Activated naive CD8-positive, alpha-beta T cell treated with anti-CD3 and anti-CD28 coated beads, Interleukin-2, amount 10 ng/mL, durations not matched to agents 7 days and 5 days (primary cell): ENCODE data around the gene MTIF3. TPM values are rescaled to one million over a fixed set of nuclear protein-coding genes. Genes with fewer than 3 reads are reported as not detected.

Experiments used
- ATAC-seq: fragments of 150-1000 bp; cut with Tn5 transposase; one replicate; pipeline ENCODE4 v1.10.0; 2021; ENCODE audit warnings: low read depth, moderate library complexity
- POLR2A ChIA-PET: fragments of 350-600 bp; sonication (Branson Sonifier 250); formaldehyde crosslinking; loops from one replicate; lab custom pipeline; 2021; ENCODE audit warnings: antibody characterized with exemption; lab: Charles Lee
- DNase-seq: peaks from one replicate; pipeline ENCODE4 v3.0.0; 2021
- H3K27ac Mint-ChIP-seq: one replicate; pipeline ENCODE4 v1.8.0; 2022; ENCODE audit warnings: mild to moderate bottlenecking, mixed read lengths
- H3K27me3 Mint-ChIP-seq: one replicate; pipeline ENCODE4 v1.8.0; 2022; ENCODE audit warnings: mild to moderate bottlenecking, moderate library complexity, mixed read lengths
- H3K36me3 Mint-ChIP-seq: one replicate; pipeline ENCODE4 v1.8.0; 2021; ENCODE audit warnings: mild to moderate bottlenecking, mixed read lengths
- H3K4me1 Mint-ChIP-seq: one replicate; pipeline ENCODE4 v1.8.0; 2021; ENCODE audit warnings: mixed read lengths
- H3K4me3 Mint-ChIP-seq: one replicate; pipeline ENCODE4 v1.8.0; 2022; ENCODE audit warnings: mild to moderate bottlenecking, moderate library complexity, mixed read lengths
- H3K9me3 Mint-ChIP-seq: one replicate; pipeline ENCODE4 v1.8.0; 2021; ENCODE audit warnings: mixed read lengths
- total RNA-seq, 2 experiments: library from RNA; stranded (reverse); gene quantifications; one replicate each; pipeline ENCODE4 v1.2.3, GENCODE V29; 2021

The MTIF3 gene
- total RNA-seq, 2 experiments from 2014 or later = 51.5 to 60.4 TPM

GRCh38 chr13:27474751-27475268 is 24.4 kb upstream of the MTIF3 start:
- Mint-ChIP-seq H3K27ac (no peak overlapping the region), H3K9me3 (no peaks in the 10 kb centered on the region), H3K4me1 (peaks cover 20% of the 10 kb centered on the region), H3K4me3 (no peak overlapping the region), H3K36me3 (no peaks in the 10 kb centered on the region), H3K27me3 (peaks cover 2% of the 10 kb centered on the region)
- DNase-seq (no peak), ATAC-seq (no peak)
- POLR2A ChIA-PET = no interaction called here

- Mint-ChIP-seq H3K27me3 (peaks cover 2% of the 10 kb centered on the region), H3K4me1 (peaks cover 17% of the 10 kb centered on the region), H3K4me3 (peak overlapping the region; percentile 25), H3K9me3 (no peaks in the 10 kb centered on the region), H3K27ac (no peak overlapping the region), H3K36me3 (peaks cover 1% of the 10 kb centered on the region)
- POLR2A ChIA-PET = interaction anchor here (1.4 kb wide), 1 partner anchor 23 kb away, joined by 3 read pairs; the partner anchor contains the start of gene MTIF3
- ATAC-seq (peak; percentile 87), DNase-seq (no peak)
Measured at GRCh38 chr13:27472941-27473340, 22.6 kb upstream of the MTIF3 start.

- DNase-seq = no peak
- ATAC-seq = peak; percentile 8
- H3K27ac Mint-ChIP-seq = no peak overlapping the region
- H3K9me3 Mint-ChIP-seq = no peaks in the 10 kb centered on the region
- peaks cover 2% of the 10 kb centered on the region for H3K27me3 Mint-ChIP-seq
- no peak overlapping the region for H3K4me3 Mint-ChIP-seq
- peaks cover 14% of the 10 kb centered on the region for H3K4me1 Mint-ChIP-seq
- POLR2A ChIA-PET = no interaction called here
- peaks cover 1% of the 10 kb centered on the region for H3K36me3 Mint-ChIP-seq
Measured at GRCh38 chr13:27472441-27472840, 22.1 kb upstream of the MTIF3 start.

GRCh38 chr13:27470075-27470820 is 19.9 kb upstream of the MTIF3 start:
- POLR2A ChIA-PET = no interaction called here
- H3K4me1 Mint-ChIP-seq = peaks cover 15% of the 10 kb centered on the region
- H3K27me3 Mint-ChIP-seq = peaks cover 2% of the 10 kb centered on the region
- ATAC-seq = no peak
- no peak overlapping the region for H3K4me3 Mint-ChIP-seq
- H3K36me3 Mint-ChIP-seq = peaks cover 1% of the 10 kb centered on the region
- no peak overlapping the region for H3K27ac Mint-ChIP-seq
- no peaks in the 10 kb centered on the region for H3K9me3 Mint-ChIP-seq
- DNase-seq = no peak

- Mint-ChIP-seq H3K27ac (no peak overlapping the region), H3K9me3 (no peaks in the 10 kb centered on the region), H3K4me1 (peaks cover 2% of the 10 kb centered on the region), H3K27me3 (peaks cover 2% of the 10 kb centered on the region), H3K4me3 (no peak overlapping the region), H3K36me3 (peaks cover 1% of the 10 kb centered on the region)
- DNase-seq (no peak), ATAC-seq (no peak)
- POLR2A ChIA-PET = no interaction called here
Measured at GRCh38 chr13:27466513-27466912, 16.1 kb upstream of the MTIF3 start.

GRCh38 chr13:27465611-27466010 is 15.2 kb upstream of the MTIF3 start:
- no peaks in the 10 kb centered on the region for H3K9me3 Mint-ChIP-seq
- POLR2A ChIA-PET = no interaction called here
- no peak for DNase-seq
- no peak overlapping the region for H3K27ac Mint-ChIP-seq
- peaks cover 2% of the 10 kb centered on the region for H3K27me3 Mint-ChIP-seq
- peaks cover 1% of the 10 kb centered on the region for H3K36me3 Mint-ChIP-seq
- no peak overlapping the region for H3K4me3 Mint-ChIP-seq
- no peak for ATAC-seq
- H3K4me1 Mint-ChIP-seq = peaks cover 2% of the 10 kb centered on the region

- peak; percentile 42 for ATAC-seq
- Mint-ChIP-seq H3K9me3 (no peaks in the 10 kb centered on the region), H3K4me1 (peaks cover 2% of the 10 kb centered on the region), H3K27me3 (peaks cover 5% of the 10 kb centered on the region), H3K4me3 (no peak overlapping the region), H3K27ac (no peak overlapping the region), H3K36me3 (no peaks in the 10 kb centered on the region)
- DNase-seq = no peak
- POLR2A ChIA-PET = interaction anchor here (2.5 kb wide), 1 partner anchor 13 kb away, joined by 7 read pairs; the partner anchor contains the start of gene MTIF3
Measured at GRCh38 chr13:27463500-27463899, 13.1 kb upstream of the MTIF3 start.

- peaks cover 5% of the 10 kb centered on the region for H3K27me3 Mint-ChIP-seq
- no peak overlapping the region for H3K27ac Mint-ChIP-seq
- H3K36me3 Mint-ChIP-seq = no peaks in the 10 kb centered on the region
- DNase-seq = no peak
- H3K9me3 Mint-ChIP-seq = no peaks in the 10 kb centered on the region
- H3K4me3 Mint-ChIP-seq = no peak overlapping the region
- peaks cover 2% of the 10 kb centered on the region for H3K4me1 Mint-ChIP-seq
- ATAC-seq = no peak
- POLR2A ChIA-PET = interaction anchor here (2.5 kb wide), 1 partner anchor 12 kb away, joined by 7 read pairs; the partner anchor contains the start of gene MTIF3
Measured at GRCh38 chr13:27461940-27462584, 11.7 kb upstream of the MTIF3 start.

- Mint-ChIP-seq H3K36me3 (no peaks in the 10 kb centered on the region), H3K27ac (peak overlapping the region; percentile 97), H3K4me1 (peaks cover 19% of the 10 kb centered on the region), H3K27me3 (peaks cover 5% of the 10 kb centered on the region), H3K4me3 (peak overlapping the region; percentile 92), H3K9me3 (no peaks in the 10 kb centered on the region)
- POLR2A ChIA-PET = interaction anchor here (0.6 to 3.9 kb wide), 6 partner anchors 9 to 411 kb away, joined by 3 to 35 read pairs (median 6); partner anchors contain the start of genes GTF3A and LNX2
- DNase-seq (peak; percentile 41), ATAC-seq (peak; percentile 47)
Measured at GRCh38 chr13:27455331-27455855, 5.0 kb upstream of the MTIF3 start.

GRCh38 chr13:27450921-27451471 is 632 bp upstream of the MTIF3 start:
- DNase-seq = peak; percentile 61
- ATAC-seq = no peak
- Mint-ChIP-seq H3K27ac (peak overlapping the region; percentile 95), H3K27me3 (peaks cover 2% of the 10 kb centered on the region), H3K4me1 (peaks cover 44% of the 10 kb centered on the region), H3K4me3 (peak overlapping the region; percentile 94), H3K9me3 (no peaks in the 10 kb centered on the region), H3K36me3 (no peaks in the 10 kb centered on the region)
- POLR2A ChIA-PET = interaction anchor here (1.4 to 6.7 kb wide), 3 partner anchors 22 to 169 kb away, joined by 3 to 130 read pairs (median 24); partner anchors contain the start of genes GTF3A and LNX2

- DNase-seq (no peak), ATAC-seq (no peak)
- Mint-ChIP-seq H3K4me3 (peak overlapping the region; percentile 94), H3K27me3 (peaks cover 2% of the 10 kb centered on the region), H3K4me1 (peaks cover 48% of the 10 kb centered on the region), H3K36me3 (peaks cover 7% of the 10 kb centered on the region), H3K27ac (peak overlapping the region; percentile 95), H3K9me3 (no peaks in the 10 kb centered on the region)
- POLR2A ChIA-PET = interaction anchor here (0.5 to 6.7 kb wide), 4 partner anchors 11 to 171 kb away, joined by 3 to 130 read pairs (median 14); partner anchors contain the start of genes GTF3A and LNX2
Measured at GRCh38 chr13:27449081-27449603, 1.2 kb downstream of the MTIF3 start.

GRCh38 chr13:27448308-27448707 is 2.1 kb downstream of the MTIF3 start:
- peak overlapping the region; percentile 94 for H3K4me3 Mint-ChIP-seq
- H3K9me3 Mint-ChIP-seq = no peaks in the 10 kb centered on the region
- H3K27ac Mint-ChIP-seq = peak overlapping the region; percentile 75
- DNase-seq = no peak
- peaks cover 7% of the 10 kb centered on the region for H3K36me3 Mint-ChIP-seq
- peaks cover 48% of the 10 kb centered on the region for H3K4me1 Mint-ChIP-seq
- POLR2A ChIA-PET = interaction anchor here (6.7 kb wide), 1 partner anchor 22 kb away, joined by 130 read pairs; the partner anchor contains the start of gene GTF3A
- peaks cover 2% of the 10 kb centered on the region for H3K27me3 Mint-ChIP-seq
- no peak for ATAC-seq
